Measurements from ENCODE around the gene QRICH2.

The QRICH2 gene

DNA sequence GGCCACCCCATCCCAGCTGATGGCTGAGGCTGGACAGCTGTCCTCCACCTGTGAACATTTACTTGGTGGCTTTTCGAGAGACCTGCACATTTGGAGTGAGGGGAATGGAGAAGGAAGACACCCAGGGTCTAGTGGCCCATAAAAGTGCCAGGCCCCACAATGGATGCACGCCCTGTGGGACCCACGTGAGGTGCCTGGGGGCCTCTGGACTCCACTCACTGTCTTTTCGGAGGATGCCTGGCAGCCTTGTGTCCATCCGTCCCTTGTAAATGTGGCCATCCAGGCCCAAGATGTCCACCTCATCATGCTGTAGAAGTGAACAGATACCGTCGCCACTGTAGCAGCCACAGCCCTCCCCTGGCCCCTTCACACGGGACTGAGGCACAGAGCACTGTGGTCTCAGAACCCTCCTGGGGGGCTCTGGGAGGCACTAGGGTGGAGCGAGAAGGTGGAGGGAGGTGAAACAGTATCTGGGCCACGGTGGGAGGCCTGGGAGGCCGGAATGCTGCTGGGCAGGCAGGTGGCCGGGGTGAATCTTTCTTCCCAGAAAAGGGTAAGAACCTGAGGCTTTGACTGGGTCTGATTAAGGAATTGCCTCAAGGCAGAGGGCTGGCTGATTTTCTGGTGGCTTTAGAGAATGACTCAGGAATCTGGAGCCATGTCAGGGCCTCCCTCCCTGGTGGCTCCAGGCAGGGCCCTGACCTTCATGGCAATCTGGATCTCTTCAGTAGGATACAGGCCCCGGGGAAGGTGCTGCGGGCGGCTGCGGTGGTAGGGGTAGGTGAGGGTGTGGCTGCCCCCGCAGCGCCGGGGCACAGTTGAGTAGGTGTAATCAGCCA, 31.4 kb downstream of the QRICH2 start:
- peak overlapping the region; percentile 46; the same call in 1 of the 2 replicates for H3K27ac ChIP-seq (ENCODE audit: low read depth, low read length)
- no peaks in the 10 kb centered on the region for H3K27me3 ChIP-seq (ENCODE audit: insufficient read depth, low read length)
- H3K4me1 ChIP-seq (ENCODE audit: insufficient read depth, low read length) = peaks cover 7% of the 10 kb centered on the region; the same call in 1 of the 2 replicates
- 87% methylated on average over 19 of the region's 19 CpGs for WGBS
- H3K9ac ChIP-seq (ENCODE audit: low read depth, low read length) = 0 out of 2 replicates have a peak overlapping the region, but pooled peaks have one; percentile 9
- H3K4me3 ChIP-seq (ENCODE audit: low read length) = no peak overlapping the region
- no peaks in the 10 kb centered on the region for H3K9me3 ChIP-seq (ENCODE audit: insufficient read depth, low read depth, low read length)
- H3K36me3 ChIP-seq (ENCODE audit: insufficient read depth, low read length) = no peaks in the 10 kb centered on the region

DNA sequence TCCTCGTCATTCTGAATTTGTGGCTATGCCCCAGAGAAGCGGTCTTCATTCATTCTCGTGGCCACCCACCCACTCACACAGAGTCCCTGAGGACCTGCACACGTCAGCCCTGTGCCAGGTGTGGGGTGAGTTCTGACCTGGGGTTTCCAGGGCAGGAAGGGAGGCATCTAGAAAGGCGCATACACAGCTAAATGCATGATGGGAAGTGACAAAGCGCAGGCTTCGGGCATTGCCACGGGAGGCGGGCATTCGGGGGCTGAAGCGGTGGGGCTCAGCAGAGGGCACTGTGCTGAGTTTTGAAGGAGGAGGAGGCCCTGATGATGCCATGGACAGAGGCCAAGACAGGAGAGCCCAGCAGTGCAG, 32.0 kb downstream of the QRICH2 start:
- Histone ChIP-seq H3K4me3 (ENCODE audit: low read length) (no peak overlapping the region), H3K36me3 (ENCODE audit: insufficient read depth, low read length) (no peaks in the 10 kb centered on the region), H3K4me1 (ENCODE audit: insufficient read depth, low read length) (peaks cover 13% of the 10 kb centered on the region; the same call in 1 of the 2 replicates), H3K9ac (ENCODE audit: low read depth, low read length) (no peak overlapping the region), H3K27me3 (ENCODE audit: insufficient read depth, low read length) (no peaks in the 10 kb centered on the region), H3K9me3 (ENCODE audit: insufficient read depth, low read depth, low read length) (no peaks in the 10 kb centered on the region), H3K27ac (ENCODE audit: low read depth, low read length) (no peak overlapping the region)
- 92% methylated on average over 11 of the region's 11 CpGs for WGBS

DNA sequence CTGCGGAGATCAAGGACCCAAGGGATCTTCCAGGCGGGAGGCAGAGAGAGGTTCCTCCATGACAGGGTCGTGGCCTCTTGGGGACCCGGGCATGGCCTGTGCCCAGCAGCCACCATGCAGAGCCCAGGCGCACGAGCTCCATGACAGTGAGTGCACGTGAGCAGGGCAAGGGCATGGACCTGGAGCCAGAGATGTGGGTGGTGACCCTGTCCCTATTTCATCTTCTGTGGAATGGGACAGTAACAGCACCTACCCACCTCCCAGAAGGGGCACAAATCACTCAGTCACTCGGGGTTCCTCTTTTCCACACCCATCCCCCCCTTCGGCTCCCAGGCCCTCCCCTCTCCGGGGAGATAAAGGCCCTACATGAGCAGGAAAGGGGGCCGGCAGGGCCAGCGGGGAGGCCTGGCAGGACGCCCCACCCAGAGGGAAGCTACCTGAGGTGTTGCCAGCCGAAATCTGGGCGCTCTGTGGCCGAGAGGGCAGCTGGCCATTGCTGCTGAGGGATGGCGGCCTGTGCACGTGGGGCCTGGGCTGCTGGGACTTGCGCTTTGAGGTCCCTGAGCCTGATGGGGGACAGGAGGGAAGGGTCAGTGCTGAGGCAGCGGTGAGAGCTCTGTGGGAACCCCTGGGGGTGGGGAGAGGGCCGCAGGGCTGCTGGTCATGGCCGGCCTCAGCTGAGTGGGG, 32.6 kb downstream of the QRICH2 start:
- no peaks in the 10 kb centered on the region for H3K9me3 ChIP-seq (ENCODE audit: insufficient read depth, low read depth, low read length)
- 91% methylated on average over 22 of the region's 22 CpGs for WGBS
- H3K27ac ChIP-seq (ENCODE audit: low read depth, low read length) = no peak overlapping the region
- no peak overlapping the region for H3K9ac ChIP-seq (ENCODE audit: low read depth, low read length)
- H3K27me3 ChIP-seq (ENCODE audit: insufficient read depth, low read length) = no peaks in the 10 kb centered on the region
- H3K4me3 ChIP-seq (ENCODE audit: low read length) = no peak overlapping the region
- H3K4me1 ChIP-seq (ENCODE audit: insufficient read depth, low read length) = peaks cover 13% of the 10 kb centered on the region; the same call in 1 of the 2 replicates
- H3K36me3 ChIP-seq (ENCODE audit: insufficient read depth, low read length) = no peaks in the 10 kb centered on the region

DNA sequence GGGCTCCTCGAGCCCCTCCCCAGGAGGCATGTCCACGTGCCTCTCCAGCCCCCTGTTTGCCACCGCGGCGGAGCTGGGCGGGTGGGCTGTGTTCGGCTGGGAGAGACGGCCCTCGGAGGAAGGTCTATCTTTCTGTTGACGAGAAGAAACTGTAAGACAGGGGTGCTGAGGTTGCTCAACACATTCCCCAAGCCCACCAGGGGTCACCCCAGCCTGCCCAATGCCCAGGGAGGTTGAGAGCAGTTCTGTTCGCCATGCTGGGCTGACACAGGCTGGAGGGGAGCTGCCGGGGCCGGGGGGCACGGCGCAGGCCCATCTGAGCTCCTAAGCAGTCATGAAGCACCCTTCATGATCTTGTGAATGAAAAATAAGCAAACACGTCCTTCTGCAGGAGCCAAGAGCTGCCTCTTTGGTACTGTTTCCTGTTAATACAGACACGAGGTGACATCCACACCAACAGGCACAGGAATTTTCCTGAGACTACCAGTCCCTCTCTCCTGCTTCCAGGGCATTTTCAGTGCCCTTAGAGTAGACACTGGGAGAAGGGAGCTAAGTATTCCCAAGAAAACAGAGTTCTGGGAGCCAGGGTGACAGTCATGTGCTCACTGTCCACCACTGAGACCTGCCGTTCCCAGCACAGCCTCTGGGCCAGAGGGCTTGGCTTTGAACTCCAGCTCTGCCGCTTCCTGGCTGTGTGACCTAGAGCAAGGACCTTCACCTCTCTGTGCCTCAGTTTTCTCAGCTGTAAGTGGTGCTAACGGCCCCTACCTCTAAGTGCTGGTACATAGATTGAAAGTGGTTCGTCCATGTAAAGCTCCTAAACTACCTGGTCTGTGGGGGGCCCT, 33.7 kb downstream of the QRICH2 start:
- no peaks in the 10 kb centered on the region for H3K36me3 ChIP-seq (ENCODE audit: insufficient read depth, low read length)
- H3K27me3 ChIP-seq (ENCODE audit: insufficient read depth, low read length) = no peaks in the 10 kb centered on the region
- 87% methylated on average over 21 of the region's 21 CpGs for WGBS
- peaks cover 13% of the 10 kb centered on the region; the same call in 1 of the 2 replicates for H3K4me1 ChIP-seq (ENCODE audit: insufficient read depth, low read length)
- no peak overlapping the region for H3K27ac ChIP-seq (ENCODE audit: low read depth, low read length)
- no peak overlapping the region for H3K4me3 ChIP-seq (ENCODE audit: low read length)
- H3K9ac ChIP-seq (ENCODE audit: low read depth, low read length) = no peak overlapping the region
- H3K9me3 ChIP-seq (ENCODE audit: insufficient read depth, low read depth, low read length) = no peaks in the 10 kb centered on the region

DNA sequence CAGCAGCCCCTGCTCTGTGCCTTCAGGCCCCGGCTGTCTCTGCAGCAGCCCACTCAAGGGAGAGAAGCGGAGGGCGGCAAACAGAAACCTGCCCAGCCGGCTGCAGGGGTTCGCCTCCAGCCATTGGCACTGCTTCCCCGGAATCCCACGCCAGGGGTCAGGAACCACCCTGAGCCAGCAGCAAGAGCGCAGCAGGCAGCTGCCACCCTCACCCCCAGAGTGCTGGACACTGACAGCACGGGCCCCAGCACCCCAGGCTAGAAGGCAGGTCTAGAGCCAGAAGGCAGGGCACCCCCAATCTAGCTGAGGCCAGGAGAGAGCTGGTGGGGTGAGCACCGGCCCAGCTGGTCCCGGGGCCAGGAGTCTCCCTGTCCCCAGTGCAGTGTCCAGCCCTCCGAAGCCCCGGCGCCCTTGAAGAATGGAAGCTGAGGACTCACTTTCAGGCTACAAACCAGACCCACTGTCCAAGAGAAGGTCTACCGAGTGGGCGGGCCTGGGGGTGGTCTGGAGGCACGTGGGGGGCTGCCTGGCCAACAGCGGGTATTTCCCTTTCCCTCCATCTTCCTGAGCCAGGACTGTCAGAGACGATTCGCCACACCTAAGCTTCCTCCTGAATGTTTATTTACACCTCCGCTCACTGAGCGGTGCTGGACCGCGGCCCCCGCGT, 34.5 kb downstream of the QRICH2 start:
- no peaks in the 10 kb centered on the region for H3K9me3 ChIP-seq (ENCODE audit: insufficient read depth, low read depth, low read length)
- H3K4me1 ChIP-seq (ENCODE audit: insufficient read depth, low read length) = peaks cover 17% of the 10 kb centered on the region; the same call in 1 of the 2 replicates
- no peaks in the 10 kb centered on the region for H3K27me3 ChIP-seq (ENCODE audit: insufficient read depth, low read length)
- WGBS = 88% methylated on average over 26 of the region's 26 CpGs
- H3K36me3 ChIP-seq (ENCODE audit: insufficient read depth, low read length) = no peaks in the 10 kb centered on the region
- no peak overlapping the region for H3K9ac ChIP-seq (ENCODE audit: low read depth, low read length)
- peak overlapping the region; percentile 8; the same call in 1 of the 2 replicates for H3K27ac ChIP-seq (ENCODE audit: low read depth, low read length)
- H3K4me3 ChIP-seq (ENCODE audit: low read length) = no peak overlapping the region

DNA sequence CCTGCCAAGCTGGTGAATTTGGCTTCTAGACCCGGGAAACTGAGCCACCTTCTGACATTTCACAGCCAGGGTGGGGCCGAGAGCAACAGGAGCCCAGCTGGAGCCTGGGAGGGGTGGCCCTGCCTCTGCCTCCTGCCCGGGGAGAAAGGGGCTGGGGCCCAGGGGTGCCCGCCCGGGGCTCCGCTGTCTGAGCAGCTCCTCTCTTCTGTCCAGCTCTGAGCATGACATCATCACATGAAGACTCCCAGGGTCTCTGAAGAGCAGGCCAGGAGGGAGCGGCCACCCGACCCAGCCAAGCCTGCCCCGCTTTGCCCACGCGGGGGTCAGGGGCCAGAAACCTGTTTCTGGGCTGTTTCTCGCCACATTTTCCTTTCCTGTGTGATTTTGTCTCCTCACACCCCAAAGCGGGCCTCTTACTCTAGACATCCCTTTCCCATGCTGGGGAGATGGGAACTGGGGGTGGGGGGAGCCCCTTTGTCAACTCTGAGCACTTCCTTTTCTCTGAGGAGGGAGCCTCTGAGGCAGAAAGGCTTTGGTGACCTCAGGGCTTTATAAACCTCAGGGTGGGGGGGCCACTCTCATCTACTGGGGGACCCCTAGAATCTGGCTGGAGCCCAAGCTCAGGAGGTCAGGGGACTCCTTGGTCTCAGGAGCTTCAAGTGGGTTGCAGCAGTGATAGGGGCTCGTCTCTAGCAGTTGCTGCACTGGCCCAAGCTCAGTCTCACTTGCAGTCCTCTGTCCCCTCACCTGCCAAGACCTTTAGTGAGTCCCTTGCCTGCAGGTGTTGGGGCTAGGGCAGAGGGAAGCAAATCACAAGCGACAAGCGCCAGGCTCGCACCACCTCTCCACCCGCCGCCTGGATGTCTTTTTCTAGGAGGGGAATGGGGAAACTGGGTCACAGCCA, 35.3 kb downstream of the QRICH2 start:
- H3K27ac ChIP-seq (ENCODE audit: low read depth, low read length) = peak overlapping the region; percentile 64; the same call in 1 of the 2 replicates
- H3K4me3 ChIP-seq (ENCODE audit: low read length) = no peak overlapping the region
- H3K4me1 ChIP-seq (ENCODE audit: insufficient read depth, low read length) = peaks cover 23% of the 10 kb centered on the region
- no peaks in the 10 kb centered on the region for H3K36me3 ChIP-seq (ENCODE audit: insufficient read depth, low read length)
- no peaks in the 10 kb centered on the region for H3K27me3 ChIP-seq (ENCODE audit: insufficient read depth, low read length)
- no peaks in the 10 kb centered on the region for H3K9me3 ChIP-seq (ENCODE audit: insufficient read depth, low read depth, low read length)
- WGBS = 90% methylated on average over 18 of the region's 19 CpGs
- peak overlapping the region; percentile 1; the same call in 1 of the 2 replicates for H3K9ac ChIP-seq (ENCODE audit: low read depth, low read length)

DNA sequence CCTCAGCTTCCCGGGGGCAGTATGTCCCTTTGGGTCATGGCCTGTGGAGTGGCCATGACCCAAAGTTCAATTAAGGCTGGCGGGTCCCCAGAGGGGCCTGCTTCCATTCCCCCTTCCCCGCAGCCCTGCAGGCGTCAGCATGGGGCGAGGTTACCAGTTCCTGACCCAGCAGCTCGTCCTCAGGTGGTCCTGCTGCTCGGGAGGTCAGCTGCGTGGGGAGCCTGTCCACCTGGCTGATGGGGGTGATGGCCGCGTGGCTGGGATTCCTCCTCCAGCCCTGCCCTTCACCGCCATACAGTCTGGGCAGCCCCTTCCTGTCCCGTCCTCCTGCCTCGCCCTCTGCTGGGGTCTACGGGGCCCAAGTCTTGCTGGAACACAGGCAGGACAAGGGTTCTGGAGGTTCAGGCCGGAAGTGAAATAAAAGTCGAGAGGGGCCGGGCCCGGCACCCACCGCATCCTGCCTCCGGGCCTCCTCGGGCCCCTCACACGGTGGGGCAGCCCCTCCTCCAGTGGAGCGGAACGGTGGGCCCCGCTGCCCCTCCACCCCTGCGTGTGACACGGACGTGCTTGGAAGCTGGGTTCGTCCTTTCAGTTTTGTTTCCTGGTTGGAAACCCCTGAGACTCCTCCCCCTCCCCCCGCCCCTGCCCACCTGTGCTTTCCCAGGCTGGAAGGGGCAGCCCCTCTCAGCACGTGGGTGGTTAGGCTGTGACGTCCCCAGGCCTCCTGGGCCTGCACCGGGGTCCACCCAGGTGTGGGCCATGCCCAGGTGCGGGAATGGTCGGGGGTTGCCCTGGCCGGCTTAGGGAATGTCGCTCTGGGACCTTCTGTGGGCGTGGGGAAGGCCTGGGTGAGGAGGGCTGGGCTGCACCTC, 36.2 kb downstream of the QRICH2 start:
- Histone ChIP-seq H3K9ac (ENCODE audit: low read depth, low read length) (peak overlapping the region; percentile 49; the same call in 1 of the 2 replicates), H3K27ac (ENCODE audit: low read depth, low read length) (peak overlapping the region; percentile 64; the same call in 1 of the 2 replicates), H3K4me3 (ENCODE audit: low read length) (no peak overlapping the region), H3K4me1 (ENCODE audit: insufficient read depth, low read length) (peaks cover 28% of the 10 kb centered on the region), H3K27me3 (ENCODE audit: insufficient read depth, low read length) (no peaks in the 10 kb centered on the region), H3K36me3 (ENCODE audit: insufficient read depth, low read length) (no peaks in the 10 kb centered on the region), H3K9me3 (ENCODE audit: insufficient read depth, low read depth, low read length) (no peaks in the 10 kb centered on the region)
- 58% methylated on average over 37 of the region's 38 CpGs for WGBS

DNA sequence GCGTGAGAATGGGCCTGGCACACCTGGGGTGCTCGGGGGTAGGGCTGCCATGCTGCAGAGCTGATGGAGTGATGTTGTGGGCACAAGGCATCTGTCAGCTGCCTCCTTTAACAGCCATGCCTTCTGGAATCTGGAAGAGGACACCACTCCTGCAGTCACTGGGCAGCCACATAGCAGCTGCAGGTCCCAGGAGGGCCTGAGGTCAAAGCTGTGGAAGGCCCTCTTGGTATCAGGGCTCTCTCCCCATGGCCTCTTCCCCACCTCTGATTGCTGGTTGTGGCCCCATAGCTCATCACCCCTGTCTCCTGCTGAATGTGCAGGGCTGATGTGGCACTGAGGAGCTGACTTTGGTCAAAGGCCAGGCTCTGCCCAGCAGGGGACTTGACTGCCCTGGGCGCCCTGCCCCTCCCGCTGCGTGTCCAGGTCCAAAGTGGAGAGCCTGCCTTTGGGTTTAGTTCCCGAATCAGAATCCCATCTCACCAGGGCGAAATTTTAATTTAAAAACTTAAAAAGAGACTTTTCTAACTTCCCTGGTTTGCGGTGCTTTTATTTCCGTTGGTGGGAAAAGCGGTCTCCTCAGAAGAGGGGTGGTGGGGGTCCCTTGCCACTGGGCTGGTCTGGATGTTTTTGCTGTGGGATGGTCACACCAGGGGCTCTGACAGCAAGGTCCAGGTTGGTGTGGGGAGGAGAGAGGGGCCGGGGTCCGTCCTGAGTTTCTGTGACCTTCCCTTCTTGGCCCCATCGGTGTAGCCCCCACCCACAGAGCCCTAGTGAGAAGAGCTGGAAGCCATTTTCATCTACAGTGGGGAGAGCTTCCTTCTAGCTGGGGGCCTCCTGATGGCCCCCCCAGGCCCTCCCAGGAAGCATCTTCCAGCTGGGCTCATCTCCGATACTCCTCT, 37.1 kb downstream of the QRICH2 start:
- Histone ChIP-seq H3K9ac (ENCODE audit: low read depth, low read length) (0 out of 2 replicates have a peak overlapping the region, but pooled peaks have one; percentile 49), H3K4me3 (ENCODE audit: low read length) (no peak overlapping the region), H3K4me1 (ENCODE audit: insufficient read depth, low read length) (peaks cover 29% of the 10 kb centered on the region), H3K36me3 (ENCODE audit: insufficient read depth, low read length) (no peaks in the 10 kb centered on the region), H3K9me3 (ENCODE audit: insufficient read depth, low read depth, low read length) (no peaks in the 10 kb centered on the region), H3K27ac (ENCODE audit: low read depth, low read length) (no peak overlapping the region; the same call in 1 of the 2 replicates), H3K27me3 (ENCODE audit: insufficient read depth, low read length) (no peaks in the 10 kb centered on the region)
- 93% methylated on average over 13 of the region's 14 CpGs for WGBS
